Astrocyte (in vitro differentiated cells and primary cell): ENCODE results near the gene SMDT1. TPM values are rescaled to one million over a fixed set of nuclear protein-coding genes. Genes with fewer than 3 reads are reported as not detected.
A peak's percentile ranks its signal among the peaks of the same experiment; 100 is the strongest.
"Not testable (repeated sequence)": the region's sequence is repeated elsewhere in the genome, so short reads cannot be mapped to it uniquely, and the experiment has no call there.

ENCODE experiments used
- DNase-seq: peaks from one replicate; pipeline ENCODE4 v3.0.0-alpha.2; 2010; ENCODE audit warnings: low read depth
- FAIRE-seq: peaks from 2 replicates; lab custom pipeline; 2011; peaks lifted over from hg19 to GRCh38; lab: Jason Lieb, UNC
- H2AFZ ChIP-seq: 2 replicates; pipeline ENCODE4 v1.6.0; 2012; ENCODE audit warnings: low read depth, low read length, inconsistent platforms
- H3K27ac ChIP-seq: 2 replicates; pipeline ENCODE4 v1.5.1; 2011; ENCODE audit warnings: low read depth, low read length, inconsistent platforms
- H3K27me3 ChIP-seq: 2 replicates; pipeline ENCODE4 v1.6.0; 2011; ENCODE audit warnings: low read length, inconsistent platforms; ENCODE audit not compliant: insufficient read depth
- H3K36me3 ChIP-seq: 2 replicates; pipeline ENCODE4 v1.5.1; 2011; ENCODE audit warnings: low read length, inconsistent platforms; ENCODE audit not compliant: insufficient read depth
- H3K4me1 ChIP-seq: 2 replicates; pipeline ENCODE4 v1.5.1; 2011; ENCODE audit warnings: low read length, inconsistent platforms; ENCODE audit not compliant: insufficient read depth
- H3K4me2 ChIP-seq: 2 replicates; pipeline ENCODE4 v1.6.0; 2012; ENCODE audit warnings: low read length, inconsistent platforms
- H3K4me3 ChIP-seq: 2 replicates; pipeline ENCODE4 v1.5.1; 2011; ENCODE audit warnings: low read depth, mild to moderate bottlenecking, low read length, inconsistent platforms; ENCODE audit not compliant: insufficient read depth
- H3K79me2 ChIP-seq: 2 replicates; pipeline ENCODE4 v1.6.0; 2012; ENCODE audit warnings: mild to moderate bottlenecking, low read length, inconsistent platforms; ENCODE audit not compliant: insufficient read depth
- H3K9ac ChIP-seq: 2 replicates; pipeline ENCODE4 v1.6.0; 2012; ENCODE audit warnings: mild to moderate bottlenecking, low read length, inconsistent platforms
- H3K9me3 ChIP-seq: 2 replicates; pipeline ENCODE4 v1.5.1; 2012; ENCODE audit warnings: low read depth, mild to moderate bottlenecking, low read length, inconsistent platforms; ENCODE audit not compliant: insufficient read depth
- H4K20me1 ChIP-seq: 2 replicates; pipeline ENCODE4 v1.6.0; 2012; ENCODE audit warnings: low read length, inconsistent platforms; ENCODE audit not compliant: insufficient read depth
- H3K27ac Mint-ChIP-seq: one replicate; pipeline ENCODE4 v1.8.0; 2021; ENCODE audit warnings: mild to moderate bottlenecking, mixed read lengths; ENCODE audit not compliant: unreplicated experiment
- H3K27me3 Mint-ChIP-seq: one replicate; pipeline ENCODE4 v1.8.0; 2021; ENCODE audit warnings: low read depth, mixed read lengths; ENCODE audit not compliant: unreplicated experiment
- H3K36me3 Mint-ChIP-seq: one replicate; pipeline ENCODE4 v1.8.0; 2021; ENCODE audit warnings: low read depth, mixed read lengths; ENCODE audit not compliant: unreplicated experiment
- H3K4me1 Mint-ChIP-seq: one replicate; pipeline ENCODE4 v1.8.0; 2021; ENCODE audit warnings: low read depth, mixed read lengths; ENCODE audit not compliant: unreplicated experiment
- H3K4me3 Mint-ChIP-seq: one replicate; pipeline ENCODE4 v1.8.0; 2021; ENCODE audit warnings: mild to moderate bottlenecking, moderate library complexity, mixed read lengths; ENCODE audit not compliant: unreplicated experiment
- H3K9me3 Mint-ChIP-seq: one replicate; pipeline ENCODE4 v1.8.0; 2021; ENCODE audit warnings: mild to moderate bottlenecking, mixed read lengths; ENCODE audit not compliant: unreplicated experiment
- CTCF ChIP-seq: IDR thresholded peaks from 2 replicates; pipeline ENCODE4 v1.5.1; 2011; ENCODE audit warnings: low read depth, mild to moderate bottlenecking, inconsistent platforms, low read length, moderate library complexity; ENCODE audit not compliant: insufficient read depth
- EZH2 ChIP-seq: IDR thresholded peaks from 2 replicates; pipeline ENCODE4 v1.6.1; 2012; ENCODE audit warnings: mild to moderate bottlenecking, low read length, inconsistent platforms; ENCODE audit not compliant: insufficient read depth
- total RNA-seq: library from RNA; stranded (reverse); gene quantifications from 2 replicates; pipeline ENCODE4 v1.2.1, GENCODE V29; 2021

SMDT1 gene
- total RNA-seq, 1 donor from 2014 or later = 31.1 TPM

- Mint-ChIP-seq H3K4me3 (no peak overlapping the region), H3K27ac (no peak overlapping the region), H3K36me3 (peaks cover 10% of the 10 kb centered on the region)
Observed at GRCh38 chr22:42111798-42112197, 32.3 kb downstream of the SMDT1 start.

DNA sequence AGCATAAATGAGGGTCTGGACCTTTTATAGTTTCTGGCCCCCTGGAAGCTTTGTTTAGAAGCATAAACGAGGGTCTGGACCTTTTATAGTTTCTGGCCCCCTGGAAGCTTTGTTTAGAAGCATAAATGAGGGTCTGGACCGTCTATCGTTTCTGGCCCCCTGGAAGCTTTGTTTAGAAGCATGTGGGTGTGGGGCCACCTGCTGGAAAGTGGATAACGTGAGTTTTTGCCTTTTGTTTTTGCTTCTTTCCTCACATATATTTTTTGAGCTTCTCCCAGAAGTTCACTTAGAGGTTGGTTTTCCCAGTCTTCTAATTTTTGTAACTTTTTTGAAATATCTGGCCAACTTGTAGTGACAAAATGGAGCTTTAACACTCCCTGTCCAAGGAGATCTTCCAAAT lies 33.3 kb downstream of the SMDT1 start:
- not testable (repeated sequence) for H3K4me1 ChIP-seq, H3K9ac ChIP-seq, H3K36me3 Mint-ChIP-seq, H3K4me3 ChIP-seq, H3K27ac ChIP-seq, H3K27me3 ChIP-seq, H3K4me1 Mint-ChIP-seq, H4K20me1 ChIP-seq, H3K4me2 ChIP-seq, H2AFZ ChIP-seq, DNase-seq, FAIRE-seq, H3K79me2 ChIP-seq, H3K9me3 ChIP-seq, H3K27ac Mint-ChIP-seq, H3K4me3 Mint-ChIP-seq, H3K36me3 ChIP-seq
- peaks cover 18% of the 10 kb centered on the region for H3K27me3 Mint-ChIP-seq
- H3K9me3 Mint-ChIP-seq = peaks cover 35% of the 10 kb centered on the region

More at GRCh38 chr22:42111798-42112197, 32.3 kb downstream of the SMDT1 start:
- H3K4me3 ChIP-seq = no peak overlapping the region
- H3K4me1 ChIP-seq = no peaks in the 10 kb centered on the region
- peaks cover 7% of the 10 kb centered on the region for H3K9me3 ChIP-seq
- H3K27ac ChIP-seq = no peak overlapping the region
- no peaks in the 10 kb centered on the region for H3K27me3 ChIP-seq
- DNase-seq = no peak
- H2AFZ ChIP-seq = no peak overlapping the region
- no peak overlapping the region for H3K4me2 ChIP-seq
- peaks cover 36% of the 10 kb centered on the region for H3K9me3 Mint-ChIP-seq
- H3K27me3 Mint-ChIP-seq = peaks cover 18% of the 10 kb centered on the region
- H3K79me2 ChIP-seq = no peaks in the 10 kb centered on the region
- H4K20me1 ChIP-seq = no peaks in the 10 kb centered on the region
- no peaks in the 10 kb centered on the region for H3K36me3 ChIP-seq
- no peak overlapping the region for H3K9ac ChIP-seq
- H3K4me1 Mint-ChIP-seq = no peaks in the 10 kb centered on the region
- TF ChIP-seq CTCF (no peak), EZH2 (no peak)
- FAIRE-seq = no peak

DNA sequence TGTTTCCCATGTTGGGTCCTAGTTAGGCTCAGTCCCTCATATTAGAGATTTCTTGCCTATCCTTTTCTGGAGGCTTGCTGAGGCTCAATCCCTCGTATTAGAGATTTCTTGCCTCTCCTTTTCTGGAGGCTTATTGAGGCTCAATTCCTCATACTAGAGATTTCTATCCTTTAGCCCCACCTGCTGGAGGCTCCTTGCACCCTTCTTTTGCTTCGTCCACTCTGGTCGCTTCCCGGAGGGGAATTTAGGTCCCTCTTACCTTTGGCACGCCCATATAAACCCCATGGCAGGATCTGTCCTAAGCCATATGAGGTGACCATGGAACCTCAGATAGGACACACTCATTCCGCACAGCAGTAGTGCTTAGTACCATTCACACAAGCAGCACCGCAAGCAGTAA lies 35.2 kb downstream of the SMDT1 start:
- Histone ChIP-seq H3K79me2 (no peaks in the 10 kb centered on the region), H3K27ac (no peak overlapping the region), H3K27me3 (no peaks in the 10 kb centered on the region), H4K20me1 (peaks cover 5% of the 10 kb centered on the region), H2AFZ (no peak overlapping the region), H3K36me3 (no peaks in the 10 kb centered on the region), H3K4me1 (no peaks in the 10 kb centered on the region), H3K9ac (no peak overlapping the region), H3K9me3 (peaks cover 7% of the 10 kb centered on the region), H3K4me2 (no peak overlapping the region), H3K4me3 (no peak overlapping the region)
- Mint-ChIP-seq H3K27ac (no peak overlapping the region), H3K4me1 (no peaks in the 10 kb centered on the region), H3K36me3 (peaks cover 4% of the 10 kb centered on the region), H3K9me3 (peaks cover 34% of the 10 kb centered on the region), H3K27me3 (peaks cover 12% of the 10 kb centered on the region), H3K4me3 (no peak overlapping the region)
- no peak for FAIRE-seq
- TF ChIP-seq EZH2 (no peak), CTCF (peak; percentile 18)
- no peak for DNase-seq

- not testable (repeated sequence) for H3K4me1 ChIP-seq, H3K27me3 Mint-ChIP-seq, H3K4me3 ChIP-seq, H3K9ac ChIP-seq, H3K27me3 ChIP-seq, FAIRE-seq, H3K9me3 ChIP-seq, H3K4me3 Mint-ChIP-seq, H3K36me3 Mint-ChIP-seq, H3K4me2 ChIP-seq, H3K79me2 ChIP-seq, H4K20me1 ChIP-seq, DNase-seq, H2AFZ ChIP-seq, H3K27ac ChIP-seq, H3K4me1 Mint-ChIP-seq, H3K27ac Mint-ChIP-seq, H3K36me3 ChIP-seq
- H3K9me3 Mint-ChIP-seq = peaks cover 33% of the 10 kb centered on the region
Observed at GRCh38 chr22:42115420-42115830, 35.9 kb downstream of the SMDT1 start.
